HepG2 (cell line): ENCODE measurements around the gene HBB. TPM values are rescaled to one million over a fixed set of nuclear protein-coding genes. Genes with fewer than 3 reads are reported as not detected.

ENCODE experiments used
- ATAC-seq: fragments of 200-7000 bp; cut with Tn5 transposase; 3 replicates; pipeline ENCODE4 v1.9.1; 2020; ENCODE audit warnings: mild to moderate bottlenecking, moderate library complexity
- BruUV-seq: library from RNA; stranded (reverse); fragments of 400-500 nt; replicated peaks from 2 replicates; lab custom pipeline; 2021; lab: Mats Ljungman, UMichigan
- CTCF ChIA-PET: fragments of 300-600 bp; formaldehyde crosslinking; extraction: SDS; loops from one replicate; lab custom pipeline; 2021; ENCODE audit warnings: low total read pairs, inconsistent platforms, low intra/inter-chr PET ratio; lab: Yijun Ruan, JAX
- POLR2A ChIA-PET: fragments of 350-600 bp; sonication (Branson Sonifier 250); formaldehyde crosslinking; loops from one replicate; lab custom pipeline; 2020; ENCODE audit warnings: antibody characterized with exemption, inconsistent platforms; lab: Yijun Ruan, JAX
- DNase-seq: peaks from one replicate; pipeline ENCODE4 v3.0.0-alpha.2; 2015; ENCODE audit warnings: low spot score
- FAIRE-seq: peaks from 3 replicates; lab custom pipeline; 2011; peaks lifted over from hg19 to GRCh38; lab: Jason Lieb, UNC
- H2AFZ ChIP-seq: one replicate; pipeline ENCODE4 v1.6.1; 2011; ENCODE audit warnings: low read length, inconsistent platforms
- H3K27ac ChIP-seq: fragments of 300-600 bp; 3 replicates; pipeline ENCODE4 v1.8.0; 2011; ENCODE audit warnings: mixed run types, mild to moderate bottlenecking, mixed read lengths, low read length, inconsistent platforms; ENCODE audit not compliant: insufficient read depth; ENCODE audit errors: extremely low read length
- H3K27me3 ChIP-seq, 2 experiments: fragments of 200-600 bp in 1 of 2; 2 replicates in 1 of 2; 3 replicates in 1 of 2; pipeline versions ENCODE4 v1.6.0 to v1.8.0; 2011; ENCODE audit warnings: low read length in 2 of 2, mild to moderate bottlenecking in 2 of 2, moderate library complexity in 2 of 2, inconsistent platforms in 1 of 2; ENCODE audit not compliant: insufficient read depth in 2 of 2, control insufficient read depth in 1 of 2
- H3K36me3 ChIP-seq, 2 experiments: fragments of 200-600 bp in 1 of 2; replicated peaks in 1 of 2; 2 replicates in 1 of 2; 3 replicates in 1 of 2; pipeline versions ENCODE4 v1.5.1 to v1.8.0; 2011; ENCODE audit warnings: low read length in 2 of 2, inconsistent platforms in 1 of 2; ENCODE audit not compliant: insufficient read depth in 2 of 2, control insufficient read depth in 1 of 2
- H3K4me1 ChIP-seq: 2 replicates; pipeline ENCODE4 v1.5.1; 2012; ENCODE audit warnings: low read length, inconsistent platforms; ENCODE audit not compliant: insufficient read depth
- H3K4me2 ChIP-seq: 2 replicates; pipeline ENCODE4 v1.6.0; 2011; ENCODE audit warnings: low read depth, low read length, inconsistent platforms
- H3K4me3 ChIP-seq, 3 experiments: fragments of 200-600 bp in 1 of 3; sonication (generic), shearing (Covaris generic) in 1 of 3; replicated peaks in 1 of 3; 2 replicates each; pipeline ENCODE4 v1.5.1; 2011 to 2016; ENCODE audit warnings: low read length in 3 of 3, inconsistent platforms in 2 of 3, low read depth in 2 of 3, mild to moderate bottlenecking in 2 of 3, control low read depth in 1 of 3, mixed read lengths in 1 of 3; ENCODE audit not compliant: insufficient read depth in 1 of 3
- H3K79me2 ChIP-seq: one replicate; pipeline ENCODE4 v1.6.1; 2011; ENCODE audit warnings: low read length, inconsistent platforms; ENCODE audit not compliant: insufficient read depth
- H3K9ac ChIP-seq: 2 replicates; pipeline ENCODE4 v1.6.0; 2011; ENCODE audit warnings: mild to moderate bottlenecking, low read depth, low read length, inconsistent platforms; ENCODE audit not compliant: insufficient read depth
- H3K9me3 ChIP-seq: 2 replicates; pipeline ENCODE4 v1.5.1; 2012; ENCODE audit warnings: mild to moderate bottlenecking, low read length
- H4K20me1 ChIP-seq: 2 replicates; pipeline ENCODE4 v1.6.0; 2011; ENCODE audit warnings: inconsistent platforms, mild to moderate bottlenecking, low read length, moderate library complexity; ENCODE audit not compliant: insufficient read depth
- ASH2L ChIP-seq: fragments of 300-600, 200-600 bp; sonication (generic); IDR thresholded peaks from 2 replicates; pipeline ENCODE4 v1.7.0; 2017; ENCODE audit warnings: low read depth, mild to moderate bottlenecking, moderate library complexity, mixed read lengths, low read length; ENCODE audit not compliant: insufficient read length
- JUN ChIP-seq: sonication (generic); formaldehyde crosslinking; IDR thresholded peaks from 2 replicates; pipeline ENCODE4 v1.4.0; 2020; ENCODE audit warnings: mild to moderate bottlenecking, missing genetic modification reagents
- PRPF4 ChIP-seq: fragments of 200-400 bp; formaldehyde crosslinking; IDR thresholded peaks from 2 replicates; pipeline ENCODE4 v1.6.1; 2016; ENCODE audit warnings: low read length, low read depth; ENCODE audit not compliant: poor library complexity, severe bottlenecking
- SNAPC2 ChIP-seq: sonication (generic); formaldehyde crosslinking; IDR thresholded peaks from 2 replicates; pipeline ENCODE4 v1.8.1; 2022; ENCODE audit warnings: mild to moderate bottlenecking, missing genetic modification reagents
- ZNF546 ChIP-seq: sonication (generic); formaldehyde crosslinking; conservative IDR thresholded peaks from 2 replicates; pipeline ENCODE4 v1.8.1; 2023; ENCODE audit warnings: mild to moderate bottlenecking, missing genetic modification reagents
- WGBS: methylation state at CpG from one replicate; pipeline ENCODE4 v1.1.6; 2017; ENCODE audit warnings: low lambda C conversion rate; 5-methylcytosine and 5-hydroxymethylcytosine counted together
- in situ Hi-C: cut with HindIII; loops from 2 replicates; pipeline ENCODE4 v1.10.0; 2017; ENCODE audit warnings: low pct_unique_long_range_greater_than_20kb; ENCODE audit not compliant: extremely low pct_ligation_motif_present
- intact Hi-C: fragments of 100-400 bp; cut with micrococcal nuclease; formaldehyde crosslinking; loops from one replicate; pipeline ENCODE4 v1.10.0; 2022; ENCODE audit not compliant: unreplicated experiment
- polyA plus RNA-seq, 8 experiments: library from polyadenylated mRNA; depleted of rRNA in 3 of 8; stranded (reverse) in 7 of 8; unstranded in 1 of 8; fragments of >200 nt; fragmentation: Illumina TruSeq in 4 of 8; extraction: Trizol in 4 of 8; gene quantifications; 2 replicates each; pipeline versions ENCODE4 v1.2.1 to v1.2.3, GENCODE V29; 2011 to 2016; ENCODE audit warnings: low read depth in 4 of 8, missing spikeins in 1 of 8, mixed read lengths in 1 of 8; ENCODE audit not compliant: insufficient read depth in 1 of 8
- total RNA-seq, 5 experiments: library from RNA; depleted of rRNA; stranded (reverse); fragments of >200 nt; fragmentation: Illumina TruSeq; extraction: Trizol; gene quantifications; 2 replicates each; pipeline ENCODE4 v1.2.3, GENCODE V29; 2016; ENCODE audit warnings: low read depth in 1 of 5
- TF ChIP-seq, protein P1 (sequence below): sonication (generic); formaldehyde crosslinking; IDR thresholded peaks from 2 replicates; pipeline ENCODE4 v1.8.0; 2022; ENCODE audit warnings: missing genetic modification reagents, mild to moderate bottlenecking, moderate library complexity, borderline replicate concordance
- TF ChIP-seq, protein P2 (sequence below): IDR thresholded peaks from 2 replicates; pipeline ENCODE4 v1.6.1; 2016; ENCODE audit warnings: low read depth, control low read depth
- TF ChIP-seq, protein P3 (sequence below): sonication (generic); formaldehyde crosslinking; IDR thresholded peaks from 2 replicates; pipeline ENCODE4 v1.8.1; 2023; ENCODE audit warnings: mild to moderate bottlenecking, inconsistent platforms, moderate library complexity, missing genetic modification reagents, borderline replicate concordance

The HBB gene
- total and polyA plus RNA-seq, 2 of the 13 experiments (the other 11 are each of a cell fraction or from before 2014, with no cell fraction given): not detected

DNA sequence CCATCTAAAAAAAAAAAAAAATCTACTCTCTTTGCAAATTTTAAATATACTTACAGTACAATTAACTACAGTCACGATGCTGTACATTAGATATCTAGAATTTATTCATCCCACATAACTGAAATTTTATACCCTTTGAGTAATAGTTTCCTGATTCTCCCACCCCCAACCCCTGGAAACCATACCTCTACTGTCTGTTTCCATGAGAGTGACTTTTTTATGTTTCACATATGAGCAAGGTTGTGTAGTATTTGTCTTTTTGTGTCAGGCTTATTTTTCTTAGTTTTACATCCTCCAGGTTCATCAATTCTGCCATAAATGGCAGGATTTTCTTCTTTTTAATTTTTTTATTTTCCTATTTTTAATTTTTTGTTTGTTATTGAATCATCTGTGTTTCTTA lies 3.2 kb downstream of the HBB start (continued):
- TF ChIP-seq, protein P1, sequence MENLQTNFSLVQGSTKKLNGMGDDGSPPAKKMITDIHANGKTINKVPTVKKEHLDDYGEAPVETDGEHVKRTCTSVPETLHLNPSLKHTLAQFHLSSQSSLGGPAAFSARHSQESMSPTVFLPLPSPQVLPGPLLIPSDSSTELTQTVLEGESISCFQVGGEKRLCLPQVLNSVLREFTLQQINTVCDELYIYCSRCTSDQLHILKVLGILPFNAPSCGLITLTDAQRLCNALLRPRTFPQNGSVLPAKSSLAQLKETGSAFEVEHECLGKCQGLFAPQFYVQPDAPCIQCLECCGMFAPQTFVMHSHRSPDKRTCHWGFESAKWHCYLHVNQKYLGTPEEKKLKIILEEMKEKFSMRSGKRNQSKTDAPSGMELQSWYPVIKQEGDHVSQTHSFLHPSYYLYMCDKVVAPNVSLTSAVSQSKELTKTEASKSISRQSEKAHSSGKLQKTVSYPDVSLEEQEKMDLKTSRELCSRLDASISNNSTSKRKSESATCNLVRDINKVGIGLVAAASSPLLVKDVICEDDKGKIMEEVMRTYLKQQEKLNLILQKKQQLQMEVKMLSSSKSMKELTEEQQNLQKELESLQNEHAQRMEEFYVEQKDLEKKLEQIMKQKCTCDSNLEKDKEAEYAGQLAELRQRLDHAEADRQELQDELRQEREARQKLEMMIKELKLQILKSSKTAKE (CRISPR knock-in tag): no peak
- TF ChIP-seq PRPF4: no peak

DNA sequence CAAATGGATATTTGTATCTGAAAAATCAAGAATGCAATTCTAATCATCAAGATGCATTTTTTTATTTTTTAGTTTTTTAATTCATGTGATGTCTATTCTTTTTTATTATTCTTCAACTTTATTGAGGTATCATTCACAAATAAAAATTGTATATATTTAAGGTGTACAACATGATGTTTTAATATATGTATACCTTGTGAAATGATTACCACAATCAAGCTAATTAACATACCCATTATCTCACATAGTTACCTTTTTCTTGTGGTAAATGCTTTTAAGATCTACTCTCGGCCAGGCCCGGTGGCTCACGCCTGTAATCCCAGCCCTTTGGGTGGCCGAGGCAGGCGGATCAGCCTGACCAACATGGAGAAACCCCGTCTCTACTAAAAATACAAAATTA lies 3.7 kb downstream of the HBB start:
- ChIA-PET CTCF (no interaction called here), POLR2A (no interaction called here)
- no peak for TF ChIP-seq JUN (CRISPR knock-in tag)
- no peak for TF ChIP-seq ASH2L
- TF ChIP-seq, protein P2, sequence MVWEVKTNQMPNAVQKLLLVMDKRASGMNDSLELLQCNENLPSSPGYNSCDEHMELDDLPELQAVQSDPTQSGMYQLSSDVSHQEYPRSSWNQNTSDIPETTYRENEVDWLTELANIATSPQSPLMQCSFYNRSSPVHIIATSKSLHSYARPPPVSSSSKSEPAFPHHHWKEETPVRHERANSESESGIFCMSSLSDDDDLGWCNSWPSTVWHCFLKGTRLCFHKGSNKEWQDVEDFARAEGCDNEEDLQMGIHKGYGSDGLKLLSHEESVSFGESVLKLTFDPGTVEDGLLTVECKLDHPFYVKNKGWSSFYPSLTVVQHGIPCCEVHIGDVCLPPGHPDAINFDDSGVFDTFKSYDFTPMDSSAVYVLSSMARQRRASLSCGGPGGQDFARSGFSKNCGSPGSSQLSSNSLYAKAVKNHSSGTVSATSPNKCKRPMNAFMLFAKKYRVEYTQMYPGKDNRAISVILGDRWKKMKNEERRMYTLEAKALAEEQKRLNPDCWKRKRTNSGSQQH (CRISPR knock-in tag): no peak
- no peak for TF ChIP-seq SNAPC2
- TF ChIP-seq ZNF546 (CRISPR knock-in tag): no peak
- TF ChIP-seq, protein P3, sequence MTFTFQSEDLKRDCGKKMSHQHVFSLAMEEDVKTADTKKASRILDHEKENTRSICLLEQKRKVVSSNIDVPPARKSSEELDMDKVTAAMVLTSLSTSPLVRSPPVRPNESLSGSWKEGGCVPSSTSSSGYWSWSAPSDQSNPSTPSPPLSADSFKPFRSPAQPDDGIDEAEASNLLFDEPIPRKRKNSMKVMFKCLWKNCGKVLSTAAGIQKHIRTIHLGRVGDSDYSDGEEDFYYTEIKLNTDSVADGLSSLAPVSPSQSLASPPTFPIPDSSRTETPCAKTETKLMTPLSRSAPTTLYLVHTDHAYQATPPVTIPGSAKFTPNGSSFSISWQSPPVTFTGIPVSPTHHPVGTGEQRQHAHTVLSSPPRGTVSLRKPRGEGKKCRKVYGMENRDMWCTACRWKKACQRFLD (CRISPR knock-in tag): no peak
- H3K27me3 ChIP-seq: peaks cover 0 to 3% of the 10 kb centered on the region in 2 experiments; a peak in 1 of 5 replicates
- WGBS: 5% methylated on average over 6 of the region's 6 CpGs
- H3K27ac ChIP-seq: no peak overlapping the region
- H2AFZ ChIP-seq: no peak overlapping the region
- DNase-seq (no peak), ATAC-seq (no peak), FAIRE-seq (no peak)
- H3K4me1 ChIP-seq: no peaks in the 10 kb centered on the region
- no peaks in the 10 kb centered on the region for H3K36me3 ChIP-seq
- no peaks in the 10 kb centered on the region for H4K20me1 ChIP-seq
- in situ Hi-C loops (no loop called here), intact Hi-C loops (no loop called here)
- H3K9ac ChIP-seq: no peak overlapping the region
- BruUV-seq: no TSS peak
- H3K9me3 ChIP-seq: no peaks in the 10 kb centered on the region
- H3K4me3 ChIP-seq: no peak overlapping the region
- no peak overlapping the region for H3K4me2 ChIP-seq
- H3K79me2 ChIP-seq: no peaks in the 10 kb centered on the region
